ENCODE data around the gene CAMK2D.

CAMK2D gene

DNA sequence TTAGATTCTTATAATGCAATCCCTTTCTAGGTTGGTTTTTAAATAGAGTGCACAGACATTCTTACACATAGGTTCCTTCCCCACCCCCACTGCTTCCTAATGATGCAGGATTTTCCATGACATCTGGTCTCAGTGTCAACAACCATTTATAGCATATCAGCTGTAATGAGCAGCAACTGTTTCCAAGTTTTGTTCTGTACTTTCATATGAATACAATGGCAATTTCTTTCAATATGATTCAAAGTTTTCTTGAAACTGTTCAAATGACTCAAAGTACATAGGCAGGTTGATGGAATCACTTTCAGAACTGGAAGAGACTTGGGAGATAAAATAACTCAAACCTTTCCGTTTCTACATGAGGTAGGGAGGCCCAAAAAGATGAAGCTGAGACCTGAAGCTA is 220.7 kb downstream of the CAMK2D start:
- TF ChIP-seq FOXP2 (optimal IDR thresholded peaks at IDR 0.05; ENCODE audit: control extremely low read depth, extremely low read length, insufficient read depth) (no peak), EZH2 (IDR thresholded peaks at IDR 0.05) (no peak), POLR2AphosphoS5 (IDR thresholded peaks at IDR 0.05; ENCODE audit: borderline replicate concordance, low read depth, low read length) (no peak)
- H3K9ac ChIP-seq (ENCODE audit: insufficient read length), result no peak overlapping the region
- no peak overlapping the region for H3K27ac ChIP-seq
- H3K9me3 ChIP-seq (ENCODE audit: low read depth, low read length), result no peaks in the 10 kb centered on the region
- H3K4me3 ChIP-seq, result no peak overlapping the region
- no peaks in the 10 kb centered on the region for H3K36me3 ChIP-seq (ENCODE audit: insufficient read depth, low read length)
- no peak for DNase-seq (ENCODE audit: low read depth, low spot score)

DNA sequence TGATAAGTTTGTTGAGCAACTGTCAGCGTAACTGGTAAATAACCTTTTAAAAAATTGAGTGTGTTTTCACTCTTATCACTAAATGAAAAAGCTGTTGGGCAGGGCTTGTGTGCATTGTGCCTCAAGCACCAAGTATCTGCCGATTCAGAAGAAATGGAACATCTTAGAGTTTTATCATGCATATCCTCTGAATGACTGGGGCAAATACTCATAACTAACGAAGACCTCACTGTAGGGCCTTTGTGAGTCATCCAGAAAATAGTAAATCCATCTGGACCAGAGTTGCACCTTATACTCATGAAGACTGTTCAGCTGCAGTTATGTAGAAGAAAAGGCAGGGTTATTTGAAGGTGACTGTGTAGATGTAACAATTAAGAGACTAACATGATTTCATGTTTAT is 222.1 kb downstream of the CAMK2D start:
- no peak for DNase-seq (ENCODE audit: low read depth, low spot score)

DNA sequence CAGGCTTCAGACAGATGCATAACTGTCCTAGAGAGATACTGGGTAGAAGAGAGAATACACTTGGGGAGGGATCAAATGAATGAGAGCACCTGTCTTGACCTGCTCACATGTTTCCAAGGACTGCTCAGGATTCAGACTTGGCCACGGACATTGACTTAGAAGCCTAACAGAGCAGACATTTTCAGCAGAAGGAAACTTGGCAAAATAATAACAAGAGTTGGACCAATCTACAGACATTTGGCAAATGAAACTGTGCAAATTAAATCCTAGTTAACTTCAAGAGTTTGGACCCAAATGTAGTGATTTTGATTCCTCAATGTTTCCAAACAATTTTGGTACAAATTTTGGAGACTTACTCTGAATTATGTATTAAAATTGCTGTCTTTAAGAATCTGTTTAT is 223.9 kb downstream of the CAMK2D start:
- Histone ChIP-seq H3K9me3 (ENCODE audit: low read depth, low read length) (no peaks in the 10 kb centered on the region), H3K4me3 (no peak overlapping the region), H3K9ac (ENCODE audit: insufficient read length) (no peak overlapping the region), H3K27ac (no peak overlapping the region), H3K36me3 (ENCODE audit: insufficient read depth, low read length) (no peaks in the 10 kb centered on the region)
- DNase-seq (ENCODE audit: low read depth, low spot score), result no peak
- TF ChIP-seq FOXP2 (optimal IDR thresholded peaks at IDR 0.05; ENCODE audit: control extremely low read depth, extremely low read length, insufficient read depth), result no peak
- TF ChIP-seq EZH2 (IDR thresholded peaks at IDR 0.05), result no peak
- no peak for TF ChIP-seq POLR2AphosphoS5 (IDR thresholded peaks at IDR 0.05; ENCODE audit: borderline replicate concordance, low read depth, low read length)

More for the DNA sequence above, 222.1 kb downstream of the CAMK2D start:
- Histone ChIP-seq H3K9ac (ENCODE audit: insufficient read length) (no peak overlapping the region), H3K36me3 (ENCODE audit: insufficient read depth, low read length) (no peaks in the 10 kb centered on the region), H3K27ac (no peak overlapping the region), H3K9me3 (ENCODE audit: low read depth, low read length) (no peaks in the 10 kb centered on the region), H3K4me3 (no peak overlapping the region)
- TF ChIP-seq FOXP2 (optimal IDR thresholded peaks at IDR 0.05; ENCODE audit: control extremely low read depth, extremely low read length, insufficient read depth) (no peak), POLR2AphosphoS5 (IDR thresholded peaks at IDR 0.05; ENCODE audit: borderline replicate concordance, low read depth, low read length) (no peak), EZH2 (IDR thresholded peaks at IDR 0.05) (no peak)

DNA sequence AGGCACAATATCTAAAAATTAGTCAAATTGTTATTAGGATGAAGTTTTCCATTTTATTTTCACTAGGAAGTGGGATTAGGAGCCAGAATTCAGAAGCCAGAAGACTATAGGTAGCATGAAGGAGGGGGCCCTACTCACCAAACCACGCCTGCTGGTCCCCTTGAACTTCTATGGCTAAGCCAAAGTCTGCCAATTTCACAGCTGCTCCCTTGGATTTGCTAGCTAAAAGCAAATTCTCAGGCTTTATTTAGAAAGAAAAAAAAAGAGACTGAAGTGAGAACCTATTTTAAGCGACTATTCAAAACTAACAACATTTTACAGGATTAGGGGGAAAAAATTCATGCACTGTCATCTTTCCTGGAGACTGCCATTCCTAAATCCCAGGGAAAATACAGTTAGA is 224.3 kb downstream of the CAMK2D start:
- no peak for DNase-seq (ENCODE audit: low read depth, low spot score)
- Histone ChIP-seq H3K9me3 (ENCODE audit: low read depth, low read length) (no peaks in the 10 kb centered on the region), H3K36me3 (ENCODE audit: insufficient read depth, low read length) (no peaks in the 10 kb centered on the region), H3K9ac (ENCODE audit: insufficient read length) (no peak overlapping the region), H3K4me3 (no peak overlapping the region), H3K27ac (no peak overlapping the region)
- TF ChIP-seq EZH2 (IDR thresholded peaks at IDR 0.05) (no peak), POLR2AphosphoS5 (IDR thresholded peaks at IDR 0.05; ENCODE audit: borderline replicate concordance, low read depth, low read length) (no peak), FOXP2 (optimal IDR thresholded peaks at IDR 0.05; ENCODE audit: control extremely low read depth, extremely low read length, insufficient read depth) (no peak)

DNA sequence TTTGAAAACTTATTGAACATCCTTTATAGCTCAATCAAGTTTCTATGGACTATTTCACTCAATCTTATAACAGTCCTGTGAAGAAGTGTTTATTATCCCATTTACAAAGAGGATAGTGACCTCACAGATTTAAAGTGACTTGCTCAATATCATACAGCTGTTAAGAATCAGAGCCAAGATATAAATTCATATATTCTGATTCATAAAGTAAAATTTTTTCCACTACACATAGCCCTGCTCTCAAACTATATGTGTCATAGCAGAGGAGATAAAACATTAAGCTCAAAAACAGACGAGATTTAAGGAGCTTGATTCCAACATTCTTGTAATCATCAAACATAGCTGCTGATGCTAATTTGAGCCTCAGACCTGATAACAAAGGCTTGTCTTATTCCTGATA is 226.8 kb downstream of the CAMK2D start:
- H3K27ac ChIP-seq, result no peak overlapping the region
- TF ChIP-seq FOXP2 (optimal IDR thresholded peaks at IDR 0.05; ENCODE audit: control extremely low read depth, extremely low read length, insufficient read depth) (no peak), EZH2 (IDR thresholded peaks at IDR 0.05) (no peak), POLR2AphosphoS5 (IDR thresholded peaks at IDR 0.05; ENCODE audit: borderline replicate concordance, low read depth, low read length) (no peak)
- DNase-seq (ENCODE audit: low read depth, low spot score), result no peak
- no peak overlapping the region for H3K9ac ChIP-seq (ENCODE audit: insufficient read length)
- no peaks in the 10 kb centered on the region for H3K9me3 ChIP-seq (ENCODE audit: low read depth, low read length)
- H3K4me3 ChIP-seq, result no peak overlapping the region
- no peaks in the 10 kb centered on the region for H3K36me3 ChIP-seq (ENCODE audit: insufficient read depth, low read length)

DNA sequence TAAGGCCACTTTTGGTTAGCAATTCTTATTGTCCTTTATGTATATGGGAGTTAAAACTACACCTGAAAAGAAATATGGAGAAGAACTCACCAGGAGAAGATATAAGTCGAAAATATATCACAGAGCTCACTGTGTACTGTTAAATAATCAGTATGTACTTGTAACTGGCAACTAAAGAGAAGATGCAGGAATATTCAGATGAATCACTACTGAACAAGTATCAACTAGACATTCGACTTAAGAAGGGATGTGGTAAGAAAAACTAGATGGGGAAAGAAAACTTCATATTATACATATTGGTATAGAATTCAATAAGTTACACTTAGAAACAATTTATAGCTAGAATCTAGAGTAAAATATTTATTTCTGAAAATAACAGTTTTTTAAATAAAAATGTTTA is 230.0 kb downstream of the CAMK2D start:
- Histone ChIP-seq H3K9ac (ENCODE audit: insufficient read length) (no peak overlapping the region), H3K4me3 (no peak overlapping the region), H3K36me3 (ENCODE audit: insufficient read depth, low read length) (no peaks in the 10 kb centered on the region), H3K27ac (no peak overlapping the region), H3K9me3 (ENCODE audit: low read depth, low read length) (no peaks in the 10 kb centered on the region)
- TF ChIP-seq FOXP2 (optimal IDR thresholded peaks at IDR 0.05; ENCODE audit: control extremely low read depth, extremely low read length, insufficient read depth) (no peak), POLR2AphosphoS5 (IDR thresholded peaks at IDR 0.05; ENCODE audit: borderline replicate concordance, low read depth, low read length) (no peak), EZH2 (IDR thresholded peaks at IDR 0.05) (no peak)
- no peak for DNase-seq (ENCODE audit: low read depth, low spot score)

DNA sequence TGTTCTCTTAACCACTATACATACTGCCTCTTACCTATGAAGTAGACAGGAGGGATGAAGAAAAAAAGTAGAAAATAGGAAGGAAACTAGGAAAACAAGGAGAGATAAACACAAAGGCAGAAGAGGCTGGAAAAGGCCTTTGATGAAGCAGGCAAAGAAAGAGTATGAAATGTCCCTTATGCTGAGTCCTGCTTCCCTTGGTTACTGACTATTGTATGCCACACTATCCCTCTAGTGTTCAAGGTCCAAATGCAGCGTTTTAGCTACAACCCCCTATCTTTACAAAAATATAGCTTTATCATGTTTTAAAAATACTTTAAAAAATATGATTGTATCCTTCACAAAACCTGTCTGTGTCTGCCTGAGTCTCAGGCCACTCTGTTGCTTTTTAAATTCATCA is 233.1 kb downstream of the CAMK2D start:
- Histone ChIP-seq H3K27ac (no peak overlapping the region), H3K4me3 (no peak overlapping the region), H3K9me3 (ENCODE audit: low read depth, low read length) (no peaks in the 10 kb centered on the region), H3K9ac (ENCODE audit: insufficient read length) (no peak overlapping the region), H3K36me3 (ENCODE audit: insufficient read depth, low read length) (no peaks in the 10 kb centered on the region)
- no peak for DNase-seq (ENCODE audit: low read depth, low spot score)
- TF ChIP-seq FOXP2 (optimal IDR thresholded peaks at IDR 0.05; ENCODE audit: control extremely low read depth, extremely low read length, insufficient read depth) (no peak), POLR2AphosphoS5 (IDR thresholded peaks at IDR 0.05; ENCODE audit: borderline replicate concordance, low read depth, low read length) (no peak), EZH2 (IDR thresholded peaks at IDR 0.05) (no peak)

DNA sequence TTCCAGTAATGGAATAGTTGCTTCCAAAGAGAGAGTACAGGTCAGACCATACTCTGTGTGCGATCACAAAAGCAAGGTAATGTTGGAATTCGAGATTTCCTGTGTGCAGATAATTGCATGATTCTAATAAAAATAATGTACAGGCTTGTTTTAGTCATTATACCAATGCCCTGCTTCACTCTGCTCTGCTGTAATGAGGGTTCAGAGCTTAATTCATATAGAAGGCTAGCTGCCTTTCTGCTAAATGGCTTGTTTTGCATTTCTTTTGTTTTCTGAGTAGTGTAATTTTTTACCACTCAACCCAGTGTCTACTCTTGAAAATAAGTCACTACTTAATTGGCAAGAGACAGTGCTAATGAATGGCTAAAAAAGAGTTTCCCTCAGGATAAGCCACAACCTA is 236.0 kb downstream of the CAMK2D start:
- no peak for TF ChIP-seq POLR2AphosphoS5 (IDR thresholded peaks at IDR 0.05; ENCODE audit: borderline replicate concordance, low read depth, low read length)
- TF ChIP-seq FOXP2 (optimal IDR thresholded peaks at IDR 0.05; ENCODE audit: control extremely low read depth, extremely low read length, insufficient read depth), result no peak
- TF ChIP-seq EZH2 (IDR thresholded peaks at IDR 0.05), result no peak
- DNase-seq (ENCODE audit: low read depth, low spot score), result no peak
- H3K36me3 ChIP-seq (ENCODE audit: insufficient read depth, low read length), result no peaks in the 10 kb centered on the region

DNA sequence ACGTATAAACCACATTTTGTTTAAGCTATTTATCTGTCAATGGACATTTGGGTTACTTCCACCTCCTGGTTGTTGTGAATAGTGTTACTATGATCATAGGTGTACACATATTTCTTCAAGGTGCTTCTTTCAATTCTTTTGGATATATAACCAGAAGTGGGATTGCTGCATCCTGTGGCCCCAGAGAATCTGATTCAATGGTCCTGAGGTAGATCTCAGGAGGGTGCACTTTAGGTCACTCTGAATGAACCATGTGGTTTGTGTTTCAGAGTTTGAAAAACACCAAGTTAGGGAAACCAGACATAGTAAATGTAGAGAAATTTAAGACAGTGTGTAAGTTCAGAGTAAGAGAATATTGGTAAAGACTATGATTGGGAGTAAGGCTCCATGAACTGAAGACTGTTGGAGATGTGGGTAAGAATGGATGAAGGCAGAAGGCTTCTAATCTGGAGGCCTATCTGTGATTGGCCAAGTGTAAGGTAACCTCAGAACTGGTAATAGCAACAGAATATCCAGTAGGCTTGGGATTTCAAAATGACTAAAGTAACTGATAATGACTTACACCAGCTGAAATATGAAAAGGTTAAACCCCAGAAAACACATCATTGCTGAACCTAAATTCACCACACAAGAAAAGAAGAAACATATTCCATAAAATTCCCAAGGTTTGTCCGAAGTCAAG is 236.9 kb downstream of the CAMK2D start:
- no peak overlapping the region for H3K9ac ChIP-seq (ENCODE audit: insufficient read length)
- H3K27ac ChIP-seq, result no peak overlapping the region
- TF ChIP-seq POLR2AphosphoS5 (IDR thresholded peaks at IDR 0.05; ENCODE audit: borderline replicate concordance, low read depth, low read length), result no peak
- no peak for TF ChIP-seq FOXP2 (optimal IDR thresholded peaks at IDR 0.05; ENCODE audit: control extremely low read depth, extremely low read length, insufficient read depth)
- no peak for TF ChIP-seq EZH2 (IDR thresholded peaks at IDR 0.05)
- DNase-seq (ENCODE audit: low read depth, low spot score), result no peak
- no peaks in the 10 kb centered on the region for H3K9me3 ChIP-seq (ENCODE audit: low read depth, low read length)
- no peak overlapping the region for H3K4me3 ChIP-seq
- H3K36me3 ChIP-seq (ENCODE audit: insufficient read depth, low read length), result no peaks in the 10 kb centered on the region

More for the DNA sequence above, 236.0 kb downstream of the CAMK2D start:
- H3K27ac ChIP-seq, result no peak overlapping the region
- no peaks in the 10 kb centered on the region for H3K9me3 ChIP-seq (ENCODE audit: low read depth, low read length)
- H3K4me3 ChIP-seq, result no peak overlapping the region
- H3K9ac ChIP-seq (ENCODE audit: insufficient read length), result no peak overlapping the region
